D341Med (cell line): Measurements from ENCODE around the gene C20orf173.

Source experiments
- DNase-seq: peaks from one replicate; pipeline ENCODE4 v3.0.0; 2012; ENCODE audit warnings: low spot score

C20orf173 gene

DNA sequence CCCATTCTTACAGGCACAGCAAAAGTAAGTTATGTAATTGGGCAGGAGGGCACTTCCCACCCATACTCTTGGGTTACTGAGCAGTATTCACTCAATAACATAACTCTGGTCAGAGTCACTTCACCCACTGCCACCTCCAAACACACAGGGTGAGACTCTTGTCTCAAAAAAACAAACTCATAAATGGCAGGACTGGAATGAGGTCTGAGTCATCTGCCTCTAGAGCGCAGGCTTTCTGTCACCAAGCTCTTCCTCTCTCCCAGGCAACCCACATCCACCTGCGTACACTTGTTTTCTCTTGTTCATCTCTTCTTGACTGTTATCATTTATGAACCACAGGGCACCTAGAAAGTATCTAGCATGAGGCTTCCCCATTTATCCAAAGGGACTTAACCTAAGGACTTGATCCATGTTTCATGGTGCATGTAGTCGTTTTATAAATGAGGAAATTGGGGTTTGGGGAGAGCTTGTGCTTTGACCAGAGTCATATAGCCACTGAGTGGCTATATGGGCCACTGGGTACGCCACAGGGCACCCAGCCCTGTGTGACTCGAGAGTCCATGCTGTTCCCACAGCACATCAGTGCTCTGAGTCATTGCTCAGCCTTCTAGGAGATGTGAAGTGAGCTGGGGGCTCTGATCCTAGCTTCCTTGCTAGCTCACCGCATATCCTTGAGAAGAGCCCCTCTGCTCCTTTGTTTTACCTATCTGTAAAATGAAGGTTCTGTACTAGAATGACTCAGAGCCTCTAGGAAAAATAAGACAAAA, 22.4 kb downstream of the C20orf173 start:
- DNase-seq = no peak

DNA sequence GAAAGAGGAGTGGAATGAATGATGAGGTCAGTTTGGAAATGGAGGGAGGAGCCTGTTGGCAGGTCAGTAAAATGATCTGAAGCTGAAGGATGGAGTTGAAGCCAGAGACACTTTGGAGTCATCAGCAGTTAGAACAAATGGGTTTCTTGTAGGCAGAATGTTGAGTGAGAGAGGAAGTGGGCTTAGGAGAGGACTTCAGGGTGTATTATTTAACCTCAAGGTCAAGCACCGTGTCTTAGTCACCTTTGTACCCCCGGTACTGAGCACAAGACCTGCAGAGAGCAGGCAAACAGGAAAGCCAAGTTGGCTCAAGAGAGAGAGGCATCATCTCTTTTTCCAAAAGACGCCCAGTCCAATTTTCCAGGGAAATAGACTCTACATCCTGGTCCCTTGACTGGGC, 23.3 kb downstream of the C20orf173 start:
- DNase-seq = no peak

DNA sequence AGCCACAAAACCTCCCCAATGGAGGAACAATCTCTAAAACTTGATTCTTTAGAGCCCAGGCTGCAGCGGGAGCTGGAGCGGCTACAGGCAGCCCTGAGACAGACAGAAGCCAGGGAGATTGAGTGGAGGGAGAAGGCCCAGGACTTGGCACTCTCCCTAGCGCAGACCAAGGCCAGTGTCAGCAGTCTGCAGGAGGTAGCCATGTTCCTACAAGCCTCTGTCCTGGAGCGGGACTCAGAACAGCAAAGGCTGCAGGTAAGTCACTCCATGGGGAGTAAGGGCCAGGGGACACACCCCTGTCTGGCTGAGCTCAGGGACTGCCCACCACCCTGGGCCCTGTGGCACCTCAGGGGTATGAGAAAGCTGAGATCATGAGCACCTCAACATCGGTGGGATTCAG, 24.7 kb downstream of the C20orf173 start:
- DNase-seq = peak; percentile 10

DNA sequence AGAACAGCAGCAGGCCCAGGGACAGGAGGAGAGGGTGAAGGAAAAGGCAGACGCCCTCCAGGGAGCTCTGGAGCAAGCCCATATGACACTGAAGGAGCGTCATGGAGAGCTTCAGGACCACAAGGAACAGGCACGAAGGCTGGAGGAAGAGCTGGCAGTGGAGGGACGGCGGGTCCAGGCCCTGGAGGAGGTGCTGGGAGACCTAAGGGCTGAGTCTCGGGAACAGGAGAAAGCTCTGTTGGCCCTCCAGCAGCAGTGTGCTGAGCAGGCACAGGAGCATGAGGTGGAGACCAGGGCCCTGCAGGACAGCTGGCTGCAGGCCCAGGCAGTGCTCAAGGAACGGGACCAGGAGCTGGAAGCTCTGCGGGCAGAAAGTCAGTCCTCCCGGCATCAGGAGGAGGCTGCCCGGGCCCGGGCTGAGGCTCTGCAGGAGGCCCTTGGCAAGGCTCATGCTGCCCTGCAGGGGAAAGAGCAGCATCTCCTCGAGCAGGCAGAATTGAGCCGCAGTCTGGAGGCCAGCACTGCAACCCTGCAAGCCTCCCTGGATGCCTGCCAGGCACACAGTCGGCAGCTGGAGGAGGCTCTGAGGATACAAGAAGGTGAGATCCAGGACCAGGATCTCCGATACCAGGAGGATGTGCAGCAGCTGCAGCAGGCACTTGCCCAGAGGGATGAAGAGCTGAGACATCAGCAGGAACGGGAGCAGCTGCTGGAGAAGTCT, 25.5 kb downstream of the C20orf173 start:
- DNase-seq = peak; percentile 21

DNA sequence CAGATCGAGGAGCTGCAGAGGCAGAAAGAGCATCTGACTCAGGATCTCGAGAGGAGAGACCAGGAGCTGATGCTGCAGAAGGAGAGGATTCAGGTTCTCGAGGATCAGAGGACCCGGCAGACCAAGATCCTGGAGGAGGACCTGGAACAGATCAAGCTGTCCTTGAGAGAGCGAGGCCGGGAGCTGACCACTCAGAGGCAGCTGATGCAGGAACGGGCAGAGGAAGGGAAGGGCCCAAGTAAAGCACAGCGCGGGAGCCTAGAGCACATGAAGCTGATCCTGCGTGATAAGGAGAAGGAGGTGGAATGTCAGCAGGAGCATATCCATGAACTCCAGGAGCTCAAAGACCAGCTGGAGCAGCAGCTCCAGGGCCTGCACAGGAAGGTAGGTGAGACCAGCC, 26.2 kb downstream of the C20orf173 start:
- peak; percentile 15 for DNase-seq

DNA sequence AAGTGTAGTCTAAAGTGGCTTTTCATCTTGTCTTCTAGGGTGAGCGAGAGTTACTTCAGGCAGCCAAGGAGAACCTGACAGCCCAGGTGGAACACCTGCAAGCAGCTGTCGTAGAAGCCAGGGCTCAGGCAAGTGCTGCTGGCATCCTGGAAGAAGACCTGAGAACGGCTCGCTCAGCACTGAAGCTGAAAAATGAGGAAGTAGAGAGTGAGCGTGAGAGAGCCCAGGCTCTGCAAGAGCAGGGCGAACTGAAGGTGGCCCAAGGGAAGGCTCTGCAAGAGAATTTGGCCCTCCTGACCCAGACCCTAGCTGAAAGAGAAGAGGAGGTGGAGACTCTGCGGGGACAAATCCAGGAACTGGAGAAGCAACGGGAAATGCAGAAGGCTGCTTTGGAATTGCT, 27.1 kb downstream of the C20orf173 start:
- DNase-seq = peak; percentile 7

DNA sequence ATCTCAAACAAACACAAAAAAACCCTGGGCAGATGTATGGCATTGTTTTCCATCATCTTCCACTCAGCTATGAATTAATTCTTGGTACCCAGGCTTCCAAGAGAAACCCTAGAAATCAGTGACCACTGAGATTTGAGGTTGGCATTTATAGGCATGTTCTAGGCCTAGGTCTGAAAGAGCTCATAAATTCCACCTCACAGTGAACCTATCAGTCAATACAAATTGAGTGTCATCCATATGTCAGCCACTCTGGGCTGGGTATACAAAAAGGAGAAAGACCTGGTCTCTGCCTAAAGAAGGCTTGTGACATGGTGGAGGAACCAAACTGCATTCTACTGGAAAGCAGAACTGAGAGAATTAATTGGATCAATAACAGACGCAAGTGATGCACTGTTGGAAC, 30.2 kb downstream of the C20orf173 start:
- no peak for DNase-seq

DNA sequence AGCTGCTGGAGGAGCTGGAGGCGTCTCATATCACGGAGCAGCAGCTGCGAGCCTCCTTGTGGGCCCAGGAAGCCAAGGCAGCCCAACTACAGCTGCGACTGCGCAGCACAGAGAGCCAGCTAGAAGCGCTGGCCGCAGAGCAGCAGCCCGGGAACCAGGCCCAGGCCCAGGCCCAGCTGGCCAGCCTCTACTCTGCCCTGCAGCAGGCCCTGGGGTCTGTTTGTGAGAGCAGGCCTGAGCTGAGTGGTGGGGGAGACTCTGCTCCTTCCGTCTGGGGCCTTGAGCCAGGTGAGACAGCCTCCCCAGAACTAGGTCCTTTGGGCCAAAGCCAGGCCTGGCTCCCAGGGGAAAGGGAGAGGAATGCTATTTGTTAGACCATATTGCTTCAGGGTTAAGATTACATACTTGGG, 31.7 kb downstream of the C20orf173 start:
- DNase-seq = peak; percentile 48

DNA sequence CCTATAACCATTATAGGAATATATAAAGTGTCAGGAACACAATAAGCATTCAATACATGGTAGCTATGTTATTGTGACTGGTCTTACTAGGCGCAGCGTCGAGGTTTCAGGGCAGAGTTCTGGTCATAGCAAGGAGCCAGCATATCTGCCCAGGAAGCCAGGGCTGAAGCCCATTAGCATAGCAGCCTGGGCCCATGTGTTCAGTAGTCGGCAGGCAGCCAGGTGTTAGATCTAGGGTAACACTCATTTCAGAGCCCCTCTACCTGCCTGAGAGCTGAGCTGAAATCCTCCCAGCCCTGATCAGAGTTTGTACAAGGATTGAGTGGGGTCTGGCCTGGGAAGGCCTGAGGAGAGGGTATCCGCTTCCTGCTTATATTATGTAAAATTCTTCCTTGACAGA, 32.1 kb downstream of the C20orf173 start:
- no peak for DNase-seq

DNA sequence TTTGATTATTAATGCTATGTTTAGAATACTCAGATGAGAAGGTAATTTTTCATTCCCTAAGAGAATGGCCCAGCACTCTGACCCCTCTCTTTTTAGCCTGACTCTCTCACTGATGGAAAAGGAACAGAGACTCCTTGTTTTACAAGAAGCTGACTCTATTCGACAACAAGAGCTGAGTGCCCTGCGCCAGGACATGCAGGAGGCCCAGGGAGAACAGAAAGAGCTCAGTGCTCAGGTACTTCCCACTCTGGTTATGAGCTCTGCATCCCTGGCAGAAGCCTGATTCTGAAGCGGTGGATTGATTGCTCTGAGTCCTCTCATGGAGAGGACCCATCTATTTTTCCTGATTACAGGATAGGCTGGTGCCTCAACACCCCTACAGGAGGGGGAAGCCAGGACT, 33.0 kb downstream of the C20orf173 start:
- DNase-seq = no peak

DNA sequence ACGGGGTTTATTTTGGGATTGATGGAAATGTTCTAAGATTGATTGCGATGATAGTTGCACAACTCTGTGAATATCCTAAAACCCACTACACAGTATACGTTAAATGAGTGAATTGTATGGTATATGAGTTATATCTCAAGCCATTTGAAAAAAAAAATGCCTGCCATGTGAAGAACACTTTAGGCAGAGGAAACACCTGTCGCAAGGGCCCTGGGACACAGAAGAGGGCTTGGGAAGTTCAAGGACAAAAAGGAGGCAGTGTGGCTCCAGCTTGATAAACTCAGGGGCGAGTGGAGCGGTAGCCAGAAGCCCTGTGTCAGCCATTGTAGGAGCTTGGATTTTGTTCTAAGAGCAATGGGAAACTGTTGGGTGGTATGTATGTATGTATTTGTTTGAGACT, 37.1 kb downstream of the C20orf173 start:
- no peak for DNase-seq

DNA sequence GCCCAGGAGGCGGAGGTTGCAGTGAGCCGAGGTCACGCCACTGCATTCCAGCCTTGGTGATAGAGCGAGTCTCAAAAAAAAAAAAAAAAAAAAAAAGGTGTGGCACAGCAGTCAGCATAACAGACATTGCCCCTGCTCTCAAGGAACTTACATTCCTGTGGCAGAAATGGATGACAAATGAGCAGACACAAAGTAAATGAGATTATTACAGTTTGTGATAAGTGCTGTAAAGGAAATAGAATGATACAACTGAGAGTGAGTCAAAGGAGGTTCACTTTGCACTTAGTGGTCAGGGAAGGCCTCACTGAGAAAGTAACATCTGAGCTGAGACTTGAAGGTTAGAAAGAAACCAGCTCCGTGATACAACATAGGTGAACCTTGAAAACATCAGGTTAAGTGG, 37.6 kb downstream of the C20orf173 start:
- DNase-seq = no peak

DNA sequence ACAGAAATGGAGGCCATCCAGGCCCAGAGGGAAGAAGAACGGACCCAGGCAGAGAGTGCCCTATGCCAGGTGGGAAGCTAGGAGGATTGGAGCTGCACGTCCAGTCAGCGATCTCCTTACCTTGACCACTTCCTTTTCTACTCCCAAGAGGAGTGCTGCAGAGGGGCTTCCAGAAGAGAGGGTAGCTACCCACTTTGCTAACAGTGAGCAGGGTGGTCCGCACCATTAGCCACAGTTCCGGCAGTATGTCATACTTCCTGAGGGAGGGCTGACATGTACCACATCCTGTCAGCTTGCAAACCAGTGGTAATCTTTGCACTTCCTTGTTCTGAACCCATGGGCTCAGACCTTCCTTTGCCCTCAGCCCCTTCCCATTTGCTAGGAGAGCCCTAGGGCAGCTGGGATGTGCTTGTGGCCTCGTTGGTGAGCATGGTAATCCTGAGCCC, 38.7 kb downstream of the C20orf173 start:
- DNase-seq = no peak

DNA sequence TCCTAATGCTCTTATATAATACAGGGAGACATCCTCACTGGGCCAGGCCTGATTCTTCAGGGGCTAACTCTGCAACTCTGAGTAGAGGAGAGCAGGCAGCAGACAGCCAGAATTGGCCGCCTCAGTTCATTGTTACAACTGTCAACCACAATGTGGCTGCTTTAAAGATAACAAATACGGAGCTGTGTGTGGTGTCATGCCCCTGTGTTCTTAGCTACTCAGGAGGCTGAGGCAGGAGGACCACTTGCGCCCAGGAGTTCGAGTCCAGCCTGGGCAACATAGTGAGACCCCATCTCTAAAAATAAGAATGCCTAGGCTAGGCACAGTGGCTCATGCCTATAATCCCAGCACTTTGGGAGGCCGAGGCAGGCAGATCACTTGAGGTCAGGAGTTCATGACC, 39.7 kb downstream of the C20orf173 start:
- no peak for DNase-seq

DNA sequence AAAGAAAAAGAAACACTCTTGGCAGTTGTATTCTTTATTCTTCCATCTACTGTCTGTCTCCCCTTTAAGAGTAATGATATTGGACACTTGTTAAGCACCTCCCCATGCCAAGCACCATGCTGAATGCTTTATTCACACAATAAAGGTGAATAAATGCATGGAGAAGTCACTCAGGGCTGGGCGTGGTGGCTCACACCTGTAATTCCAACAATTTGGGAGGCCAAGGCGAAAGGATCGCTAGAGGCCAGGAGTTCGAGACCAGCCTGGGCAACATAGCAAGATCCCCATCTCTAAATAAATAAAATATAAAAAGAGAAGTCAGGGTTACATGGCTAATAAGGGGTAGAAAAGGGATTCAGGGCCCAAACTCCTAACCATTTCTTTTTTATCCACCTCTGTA, 42.0 kb downstream of the C20orf173 start:
- DNase-seq = no peak

DNA sequence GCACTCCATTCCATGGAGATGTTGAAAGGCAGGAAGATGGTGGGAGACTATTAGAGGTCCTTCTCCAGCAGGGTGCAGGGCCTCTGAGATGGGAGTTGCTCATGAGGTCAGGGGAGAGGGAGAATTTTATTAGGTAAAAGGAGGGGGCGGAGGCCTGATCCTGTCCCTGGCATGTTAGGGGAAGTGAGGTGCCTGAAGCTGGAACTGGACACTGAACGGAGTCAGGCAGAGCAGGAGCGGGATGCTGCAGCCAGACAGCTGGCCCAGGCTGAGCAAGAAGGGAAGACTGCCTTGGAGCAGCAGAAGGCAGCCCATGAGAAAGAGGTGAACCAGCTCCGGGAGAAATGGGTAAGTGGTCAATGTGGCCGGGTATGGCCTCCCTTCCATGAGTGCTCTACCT, 49.7 kb downstream of the C20orf173 start:
- DNase-seq = no peak

DNA sequence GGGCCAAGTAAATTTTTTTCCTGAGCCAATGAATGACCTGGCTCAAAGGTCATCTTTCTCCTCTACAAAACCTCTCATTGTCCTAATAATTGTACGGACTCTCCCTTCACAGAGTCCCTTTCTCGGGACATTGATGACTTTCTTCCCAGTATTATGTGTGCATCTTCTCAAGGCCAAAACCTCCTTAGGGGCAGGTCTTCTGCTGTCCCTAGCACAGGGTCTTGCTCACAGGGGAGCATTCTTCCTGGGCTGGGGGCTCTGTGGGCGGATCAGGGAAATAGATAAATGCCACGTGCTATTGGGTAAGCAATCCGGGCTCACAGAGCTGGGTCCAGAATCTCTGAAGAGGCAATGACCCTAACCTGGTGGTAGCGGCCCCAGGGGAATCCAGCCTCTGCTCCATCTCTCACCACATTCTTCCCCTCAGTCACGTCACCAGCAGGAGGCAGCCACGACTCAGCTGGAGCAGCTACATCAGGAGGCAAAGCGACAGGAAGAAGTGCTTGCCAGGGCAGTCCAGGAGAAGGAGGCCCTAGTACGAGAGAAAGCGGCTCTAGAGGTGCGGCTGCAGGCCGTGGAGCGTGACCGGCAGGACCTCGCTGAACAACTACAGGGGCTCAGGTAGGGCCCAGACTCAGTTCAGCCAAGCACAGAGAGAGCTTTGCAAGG, 50.5 kb downstream of the C20orf173 start:
- peak; percentile 47 for DNase-seq
